Testis (tissue), 3 donors: ENCODE data around the gene MYRF. TPM values are rescaled to one million over a fixed set of nuclear protein-coding genes. Genes with fewer than 3 reads are reported as not detected.

Source experiments
- DNase-seq: peaks from one replicate; pipeline ENCODE4 v3.0.0-alpha.2; 2019
- H3K27ac ChIP-seq, 2 donors: fragments of 200-600 bp; sonication (generic); one replicate each; pipeline ENCODE4 v1.5.1; 2019
- H3K27me3 ChIP-seq: fragments of 200-600 bp; sonication (generic); one replicate; pipeline ENCODE4 v1.5.1; 2019
- H3K36me3 ChIP-seq: fragments of 200-600 bp; sonication (generic); one replicate; pipeline ENCODE4 v1.5.1; 2017; ENCODE audit warnings: low read depth; ENCODE audit errors: missing control alignments
- H3K4me1 ChIP-seq: fragments of 200-600 bp; sonication (generic); one replicate; pipeline ENCODE4 v1.5.1; 2019
- H3K4me3 ChIP-seq, 2 donors: fragments of 200-600 bp; sonication (generic); one replicate each; pipeline ENCODE4 v1.5.1; 2017 to 2019
- H3K9me3 ChIP-seq: fragments of 200-600 bp; sonication (generic); one replicate; pipeline ENCODE4 v1.5.1; 2017
- CTCF ChIP-seq, 3 experiments: fragments of 450-650 bp in 2 of 3; fragments of 200-600 bp in 1 of 3; sonication (generic) in 1 of 3; IDR thresholded peaks; one replicate each; pipeline ENCODE4 v1.5.1; 2016 to 2019; ENCODE audit warnings: antibody characterized with exemption in 3 of 3, mild to moderate bottlenecking in 2 of 3, moderate library complexity in 1 of 3
- POLR2A ChIP-seq: fragments of 450-650 bp; IDR thresholded peaks from one replicate; pipeline ENCODE4 v1.6.1; 2017; ENCODE audit warnings: antibody characterized with exemption, mild to moderate bottlenecking, moderate library complexity
- WGBS, 2 donors: methylation state at CpG; one replicate each; pipeline ENCODE4 v1.1.5; 2018; 5-methylcytosine and 5-hydroxymethylcytosine counted together
- intact Hi-C: fragments of 100-400 bp; cut with DNase I; formaldehyde crosslinking; loops from one replicate; pipeline ENCODE4 v1.15.1; 2023; ENCODE audit warnings: low total_unique reads
- polyA plus RNA-seq: library from polyadenylated mRNA; stranded (reverse); fragments of 350-450 nt; fragmentation: Illumina TruSeq; extraction: RNeasy Lipid Tissue Mini Kit (QIAGEN cat#74804); gene quantifications from one replicate; pipeline ENCODE4 v1.2.3, GENCODE V29; 2014; ENCODE audit warnings: low read depth, low replicate concordance; ENCODE audit not compliant: insufficient read depth
- total RNA-seq, 2 donors: library from RNA; depleted of rRNA; stranded (reverse); fragments of >200 nt; gene quantifications; one replicate each; pipeline ENCODE4 v1.2.3, GENCODE V29; 2016

Gene MYRF
- total and polyA plus RNA-seq, 3 donors from 2014 or later = 9.2 to 15.2 (median 10.7) TPM

- intact Hi-C loops = no loop called here
- H3K27me3 ChIP-seq = no peaks in the 10 kb centered on the region
- peak within 1 kb of the TSS; percentile 57 to 68 for H3K4me3 ChIP-seq
- peak within 1 kb of the TSS; percentile 93 to 97 for H3K27ac ChIP-seq
- H3K36me3 ChIP-seq = no peaks in the 10 kb centered on the region
- H3K4me1 ChIP-seq = peaks cover 8% of the 10 kb centered on the region
- TF ChIP-seq CTCF (IDR thresholded peaks at IDR 0.05) (peak; percentile 30 to 46 (median 43)), POLR2A (no peak)
- DNase-seq = peak; percentile 94
- whole genome bisulfite sequencing, 2 donors = 0 to 1% methylated on average over 5 to 23 of the region's 73 CpGs
- H3K9me3 ChIP-seq = no peaks in the 10 kb centered on the region
Measured at GRCh38 chr11:61816736-61817455, 64.5 kb downstream of the MYRF start, which contains the start of gene FADS1. FADS1 (minus strand) TSS chr11:61817003; CDS start chr11:61816929, 74 bp downstream.

GRCh38 chr11:61817471-61818202 lies 65.2 kb downstream of the MYRF start:
- H3K4me3 ChIP-seq = peak overlapping the region; percentile 57 to 68
- H3K4me1 ChIP-seq = peaks cover 8% of the 10 kb centered on the region
- 38 to 46% methylated on average over 6 of the region's 6 CpGs for WGBS, 2 donors
- no peak for DNase-seq
- TF ChIP-seq POLR2A = no peak
- no peak for TF ChIP-seq CTCF (IDR thresholded peaks at IDR 0.05)
- no peaks in the 10 kb centered on the region for H3K36me3 ChIP-seq
- peak overlapping the region; percentile 93 to 97 for H3K27ac ChIP-seq
- H3K9me3 ChIP-seq = no peaks in the 10 kb centered on the region
- H3K27me3 ChIP-seq = no peaks in the 10 kb centered on the region
- intact Hi-C loops = no loop called here

GRCh38 chr11:61820174-61820573 lies 67.7 kb downstream of the MYRF start:
- WGBS, 2 donors = 92 to 94% methylated on average over 2 of the region's 2 CpGs
- Histone ChIP-seq H3K27ac (no peak overlapping the region), H3K4me3 (no peak overlapping the region), H3K36me3 (no peaks in the 10 kb centered on the region), H3K27me3 (no peaks in the 10 kb centered on the region), H3K4me1 (peaks cover 8% of the 10 kb centered on the region), H3K9me3 (no peaks in the 10 kb centered on the region)
- no peak for DNase-seq
- intact Hi-C loops = no loop called here
- TF ChIP-seq POLR2A (no peak), CTCF (IDR thresholded peaks at IDR 0.05) (no peak)

- H3K4me1 ChIP-seq = peaks cover 35% of the 10 kb centered on the region
- peak overlapping the region; percentile 62 to 72 for H3K4me3 ChIP-seq
- no peak for TF ChIP-seq CTCF (IDR thresholded peaks at IDR 0.05)
- TF ChIP-seq POLR2A = no peak
- no peaks in the 10 kb centered on the region for H3K27me3 ChIP-seq
- WGBS, 2 donors = 8 to 16% methylated on average over 18 to 23 of the region's 23 CpGs
- no peaks in the 10 kb centered on the region for H3K36me3 ChIP-seq
- H3K27ac ChIP-seq = peak overlapping the region; percentile 72 to 91
- DNase-seq = no peak
- intact Hi-C loops = no loop called here
- no peaks in the 10 kb centered on the region for H3K9me3 ChIP-seq
Measured at GRCh38 chr11:61826930-61827570, 74.6 kb downstream of the MYRF start.
